Measurements from ENCODE around the gene TMC7. TPM values are rescaled to one million over a fixed set of nuclear protein-coding genes. Genes with fewer than 3 reads are reported as not detected.

Gene TMC7
- total RNA-seq, 1 experiment from 2014 or later, result 4.3 TPM

- H2AK5ac ChIP-seq (ENCODE audit: insufficient read length, low read length), result no peak overlapping the region
- no peaks in the 10 kb centered on the region; a peak in 1 of 7 replicates for H3K36me3 Mint-ChIP-seq (ENCODE audit: insufficient read depth in 1 of 3, low read depth in 3 of 3)
- no peak overlapping the region for H3K4me2 ChIP-seq (ENCODE audit: insufficient read depth, insufficient read length, low read length)
- H3T11ph ChIP-seq (ENCODE audit: low read length), result no peak overlapping the region
- H3K18ac ChIP-seq (ENCODE audit: insufficient read length, low read depth, low read length), result no peak overlapping the region
- peaks cover 4% of the 10 kb centered on the region; the same call in 1 of the 2 replicates for H3K4me1 ChIP-seq (ENCODE audit: insufficient read depth, low read length)
- TF ChIP-seq CTCF (conservative IDR thresholded peaks at IDR 0.05), result no peak
- H2BK5ac ChIP-seq (ENCODE audit: insufficient read length, low read length), result no peak overlapping the region
- no peak overlapping the region for H4K5ac ChIP-seq (ENCODE audit: insufficient read length, low read depth, low read length)
- H3K14ac ChIP-seq (ENCODE audit: insufficient read depth, low read length), result no peak overlapping the region; the same call in 1 of the 2 replicates
- no peak overlapping the region for H3K23ac ChIP-seq (ENCODE audit: insufficient read length, low read depth, low read length)
- no peak for DNase-seq
- H4K20me1 ChIP-seq (ENCODE audit: control insufficient read depth, insufficient read depth, insufficient read length), result no peaks in the 10 kb centered on the region
- no peaks in the 10 kb centered on the region; the same call in 1 of the 2 replicates for H3K27me3 Mint-ChIP-seq (ENCODE audit: low read depth)
- no peak overlapping the region for H3K56ac ChIP-seq (ENCODE audit: insufficient read length, low read depth, low read length)
- H3K9me3 ChIP-seq (ENCODE audit: control insufficient read depth, low read depth, low read length), result no peaks in the 10 kb centered on the region
- no peaks in the 10 kb centered on the region for H3K79me2 ChIP-seq (ENCODE audit: insufficient read depth, low read length)
- no peak overlapping the region for H3K4me3 Mint-ChIP-seq
- no peak overlapping the region; a peak in 3 of 7 replicates for H3K27ac Mint-ChIP-seq
- H3K27ac ChIP-seq (ENCODE audit: insufficient read length, low read depth, low read length), result no peak overlapping the region
- H4K8ac ChIP-seq (replicated peaks; ENCODE audit: insufficient read length, low read depth, low read length), result no peak overlapping the region
- no peaks in the 10 kb centered on the region; a peak in 1 of 5 replicates for H3K9me3 Mint-ChIP-seq
- H2AFZ ChIP-seq (ENCODE audit: low read length), result no peak overlapping the region
- no peak overlapping the region for H2BK120ac ChIP-seq (ENCODE audit: low read depth, low read length, poor library complexity, severe bottlenecking)
- H3K79me1 ChIP-seq (ENCODE audit: insufficient read depth, low read depth, low read length, poor library complexity, severe bottlenecking), result no peaks in the 10 kb centered on the region
- no peaks in the 10 kb centered on the region for H3K27me3 ChIP-seq (ENCODE audit: insufficient read depth, low read length)
- no peak overlapping the region for H4K91ac ChIP-seq (ENCODE audit: insufficient read length, low read depth, low read length)
- H3K4me1 Mint-ChIP-seq, result peaks cover 12 to 16% of the 10 kb centered on the region in 2 experiments
- no peak overlapping the region for H2BK20ac ChIP-seq (ENCODE audit: low read depth, low read length, poor library complexity, severe bottlenecking)
- H3K23me2 ChIP-seq (ENCODE audit: insufficient read length, low read depth, low read length, poor library complexity, severe bottlenecking), result no peaks in the 10 kb centered on the region
- H3K9ac ChIP-seq (ENCODE audit: extremely low read depth, insufficient read length, low read length), result no peak overlapping the region
- H2BK15ac ChIP-seq (ENCODE audit: low read depth, low read length), result no peak overlapping the region
- H2BK12ac ChIP-seq (ENCODE audit: insufficient read length, low read depth, low read length), result no peak overlapping the region
- WGBS (ENCODE audit: extremely low coverage, insufficient read length, low lambda C conversion rate), result no CpG with 5 or more reads among the region's 2 CpGs
- H3K4ac ChIP-seq (ENCODE audit: low read depth, low read length), result no peak overlapping the region
Measured at GRCh38 chr16:18959031-18959505, 24.7 kb upstream of the TMC7 start.
